Measurements from ENCODE around the gene ULK4.

GRCh38 chr3:41697702-41698101 is 264.2 kb downstream of the ULK4 start:
- TF ChIP-seq, protein P1, sequence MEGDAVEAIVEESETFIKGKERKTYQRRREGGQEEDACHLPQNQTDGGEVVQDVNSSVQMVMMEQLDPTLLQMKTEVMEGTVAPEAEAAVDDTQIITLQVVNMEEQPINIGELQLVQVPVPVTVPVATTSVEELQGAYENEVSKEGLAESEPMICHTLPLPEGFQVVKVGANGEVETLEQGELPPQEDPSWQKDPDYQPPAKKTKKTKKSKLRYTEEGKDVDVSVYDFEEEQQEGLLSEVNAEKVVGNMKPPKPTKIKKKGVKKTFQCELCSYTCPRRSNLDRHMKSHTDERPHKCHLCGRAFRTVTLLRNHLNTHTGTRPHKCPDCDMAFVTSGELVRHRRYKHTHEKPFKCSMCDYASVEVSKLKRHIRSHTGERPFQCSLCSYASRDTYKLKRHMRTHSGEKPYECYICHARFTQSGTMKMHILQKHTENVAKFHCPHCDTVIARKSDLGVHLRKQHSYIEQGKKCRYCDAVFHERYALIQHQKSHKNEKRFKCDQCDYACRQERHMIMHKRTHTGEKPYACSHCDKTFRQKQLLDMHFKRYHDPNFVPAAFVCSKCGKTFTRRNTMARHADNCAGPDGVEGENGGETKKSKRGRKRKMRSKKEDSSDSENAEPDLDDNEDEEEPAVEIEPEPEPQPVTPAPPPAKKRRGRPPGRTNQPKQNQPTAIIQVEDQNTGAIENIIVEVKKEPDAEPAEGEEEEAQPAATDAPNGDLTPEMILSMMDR (IDR thresholded peaks at IDR 0.05): no peak
- no peak for TF ChIP-seq POLR2A (IDR thresholded peaks at IDR 0.05)
